ENCODE data around the gene IRAK1. TPM values are rescaled to one million over a fixed set of nuclear protein-coding genes. Genes with fewer than 3 reads are reported as not detected.
A peak's percentile ranks its signal among the peaks of the same experiment; 100 is the strongest.

The IRAK1 gene
- total and polyA plus RNA-seq, 2 donors (not counting 3 experiments of a cell fraction or from before 2014, with no cell fraction given), result 63.6 to 138 TPM

GRCh38 chrX:153991013-153991580 is 28.6 kb downstream of the IRAK1 start:
- no peak overlapping the region for H3K9ac ChIP-seq (replicated peaks; ENCODE audit: extremely low read depth, insufficient read depth, low read length)
- no peaks in the 10 kb centered on the region for H3K9me3 ChIP-seq (replicated peaks; ENCODE audit: control insufficient read depth, insufficient read depth, low read length)
- H3K4me3 ChIP-seq (replicated peaks in 1 of 3; ENCODE audit: insufficient read depth in 1 of 3, low read depth in 1 of 3, low read length in 3 of 3), result no peak overlapping the region
- no peaks in the 10 kb centered on the region for H3K36me3 ChIP-seq (ENCODE audit: control insufficient read depth in 2 of 2, extremely low read depth in 1 of 2, insufficient read depth in 2 of 2, low read length in 2 of 2)
- no peaks in the 10 kb centered on the region for H3K4me1 ChIP-seq (ENCODE audit: control insufficient read depth, extremely low read depth, insufficient read depth, low read length)
- no peaks in the 10 kb centered on the region for H3K27me3 ChIP-seq (ENCODE audit: control insufficient read depth in 2 of 2, insufficient read depth in 2 of 2, low read length in 2 of 2)
- intact Hi-C loops (cut with micrococcal nuclease) (no loop called here), dilution Hi-C loops (cut with MboI; ENCODE audit: extremely low pct_ligation_motif_present, low sequenced_read_pairs) (no loop called here)
- POLR2A ChIA-PET, result no interaction called here
- CTCF ChIA-PET, result no interaction called here
- H3K9me1 ChIP-seq (replicated peaks; ENCODE audit: control insufficient read depth, extremely low read depth, insufficient read depth, low read length), result no peaks in the 10 kb centered on the region
- FAIRE-seq, result peak; percentile 70
- H3K27ac ChIP-seq (ENCODE audit: insufficient read depth, low read depth, low read length), result no peak overlapping the region
- H3K79me2 ChIP-seq (ENCODE audit: control insufficient read depth, insufficient read depth, low read length), result no peaks in the 10 kb centered on the region
- H3K4me2 ChIP-seq (ENCODE audit: insufficient read depth, low read length), result no peak overlapping the region
- H2AFZ ChIP-seq (ENCODE audit: low read depth, low read length), result no peak overlapping the region
- no peak for TF ChIP-seq FOS (IDR thresholded peaks at IDR 0.05; ENCODE audit: borderline replicate concordance, insufficient read depth, low read length)
- TF ChIP-seq POLR2A (IDR thresholded peaks at IDR 0.05; ENCODE audit: low read depth, low read length), result no peak
- no peak for TF ChIP-seq POLR2AphosphoS5 (IDR thresholded peaks at IDR 0.05; ENCODE audit: insufficient read depth, low read depth, low read length)
- no peak for TF ChIP-seq JUN (IDR thresholded peaks at IDR 0.05; ENCODE audit: borderline replicate concordance, insufficient read depth, insufficient read length, low read depth)
- no peak for TF ChIP-seq GATA2 (IDR thresholded peaks at IDR 0.05; ENCODE audit: insufficient read depth, insufficient read length, low read depth, low read length)
- no peak for TF ChIP-seq EZH2 (IDR thresholded peaks at IDR 0.05; ENCODE audit: borderline replicate concordance, low read depth, low read length, severe bottlenecking)
- TF ChIP-seq, protein P1, sequence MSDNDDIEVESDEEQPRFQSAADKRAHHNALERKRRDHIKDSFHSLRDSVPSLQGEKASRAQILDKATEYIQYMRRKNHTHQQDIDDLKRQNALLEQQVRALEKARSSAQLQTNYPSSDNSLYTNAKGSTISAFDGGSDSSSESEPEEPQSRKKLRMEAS (IDR thresholded peaks at IDR 0.05; ENCODE audit: insufficient read depth, insufficient read length), result no peak
- TF ChIP-seq MYC (IDR thresholded peaks at IDR 0.05; ENCODE audit: low read depth, low read length), result no peak
- TF ChIP-seq CTCF (IDR thresholded peaks at IDR 0.05; ENCODE audit: extremely low read depth in 1 of 2, insufficient read depth in 1 of 2, low read depth in 1 of 2, low read length in 2 of 2), result no peak
- no TSS peak for BruUV-seq (replicated peaks)
- H4K20me1 ChIP-seq (replicated peaks; ENCODE audit: control insufficient read depth, extremely low read depth, insufficient read depth, low read length), result no peaks in the 10 kb centered on the region
- no peak for DNase-seq (ENCODE audit: low read depth, low spot score)

All from endothelial cell of umbilical vein (primary cell).